ENCODE data around the gene TRIML1.

Gene TRIML1

GRCh38 chr4:188139141-188139540 lies at the start of gene TRIML1:
TSS of gene TRIML1 (plus strand) at chr4:188139441. CDS start at chr4:188139559, 118 bp downstream.
- DNase-seq = no peak

- DNase-seq = no peak
These were observed 46.4 kb upstream of the TRIML1 start for GRCh38 chr4:188092824-188093223.

- no peak for DNase-seq
These were observed 32.8 kb upstream of the TRIML1 start for GRCh38 chr4:188106454-188106853.

GRCh38 chr4:188107931-188108843 lies 31.1 kb upstream of the TRIML1 start:
- DNase-seq = no peak

- DNase-seq = no peak
These were observed 30.0 kb upstream of the TRIML1 start, which contains the start of gene TRIML2 for GRCh38 chr4:188109157-188109755. TSS of gene TRIML2 (minus strand) at chr4:188109603. CDS start at chr4:188105368, 4,235 bp downstream.

GRCh38 chr4:188110036-188110435 lies 29.2 kb upstream of the TRIML1 start:
- DNase-seq = no peak

- DNase-seq = no peak
These were observed 28.3 kb upstream of the TRIML1 start for GRCh38 chr4:188110741-188111471.

- DNase-seq = no peak
These were observed 27.3 kb upstream of the TRIML1 start for GRCh38 chr4:188111955-188112354.

GRCh38 chr4:188113156-188113555 lies 26.1 kb upstream of the TRIML1 start:
- no peak for DNase-seq

GRCh38 chr4:188117631-188118324 lies 21.5 kb upstream of the TRIML1 start:
- no peak for DNase-seq

GRCh38 chr4:188121530-188121929 lies 17.7 kb upstream of the TRIML1 start:
- no peak for DNase-seq

- DNase-seq = no peak
These were observed 11.9 kb upstream of the TRIML1 start for GRCh38 chr4:188127214-188127874.

- no peak for DNase-seq
These were observed 8.9 kb upstream of the TRIML1 start for GRCh38 chr4:188130355-188130754.

GRCh38 chr4:188132232-188132631 lies 7.0 kb upstream of the TRIML1 start:
- DNase-seq = no peak

- no peak for DNase-seq
These were observed 1.0 kb upstream of the TRIML1 start for GRCh38 chr4:188138227-188138626.

GRCh38 chr4:188139671-188140070 lies 430 bp downstream of the TRIML1 start:
- no peak for DNase-seq

GRCh38 chr4:188143731-188144130 lies 4.5 kb downstream of the TRIML1 start:
- DNase-seq = no peak

- no peak for DNase-seq
These were observed 6.4 kb downstream of the TRIML1 start for GRCh38 chr4:188145601-188146000.

GRCh38 chr4:188146618-188147017 lies 7.4 kb downstream of the TRIML1 start:
- DNase-seq = no peak

GRCh38 chr4:188147176-188147575 lies 7.9 kb downstream of the TRIML1 start:
- no peak for DNase-seq

GRCh38 chr4:188147776-188148175 lies 8.5 kb downstream of the TRIML1 start:
- no peak for DNase-seq

All from CD4-positive, alpha-beta T cell treated with Interleukin-15 for 1 hour (primary cell).